ENCODE measurements around the gene ABHD16A.
A peak's percentile ranks its signal among the peaks of the same experiment; 100 is the strongest.

ABHD16A gene

DNA sequence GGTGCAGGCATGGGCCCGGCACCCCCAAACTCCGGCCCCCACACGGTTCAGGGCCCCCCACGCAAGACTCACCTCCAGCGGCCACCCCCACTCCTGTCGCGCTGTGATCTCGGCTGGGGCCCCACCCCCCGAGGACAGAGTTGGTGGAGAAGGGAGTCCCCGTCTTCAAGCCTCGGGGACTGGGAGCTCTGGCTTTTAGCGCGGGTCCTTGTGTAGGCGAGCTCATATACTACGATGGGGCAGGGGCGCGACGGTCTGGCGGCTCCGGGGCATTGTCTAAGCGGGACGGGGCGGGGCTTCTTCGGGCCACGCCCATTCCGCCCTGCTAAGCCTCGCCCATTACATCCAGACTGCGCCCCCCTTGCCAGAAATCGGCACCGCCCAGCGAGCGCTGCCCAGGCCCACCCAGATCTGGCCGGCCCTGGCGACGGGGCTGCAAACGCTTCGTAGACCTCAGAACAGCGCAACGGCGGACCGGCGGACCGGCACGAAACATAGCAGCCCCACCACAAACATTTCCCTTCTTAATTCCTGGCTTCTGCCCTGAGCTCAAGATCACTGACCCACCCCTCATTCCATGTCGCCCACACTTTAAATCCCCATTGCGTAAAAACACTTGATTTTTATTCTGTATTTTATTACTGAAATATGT lies 27.0 kb upstream of the ABHD16A start:
- TF ChIP-seq ZFX (IDR thresholded peaks at IDR 0.05) (no peak), CTCF (conservative IDR thresholded peaks at IDR 0.05) (no peak)
- peak overlapping the region; percentile 68 for H3K27ac ChIP-seq

DNA sequence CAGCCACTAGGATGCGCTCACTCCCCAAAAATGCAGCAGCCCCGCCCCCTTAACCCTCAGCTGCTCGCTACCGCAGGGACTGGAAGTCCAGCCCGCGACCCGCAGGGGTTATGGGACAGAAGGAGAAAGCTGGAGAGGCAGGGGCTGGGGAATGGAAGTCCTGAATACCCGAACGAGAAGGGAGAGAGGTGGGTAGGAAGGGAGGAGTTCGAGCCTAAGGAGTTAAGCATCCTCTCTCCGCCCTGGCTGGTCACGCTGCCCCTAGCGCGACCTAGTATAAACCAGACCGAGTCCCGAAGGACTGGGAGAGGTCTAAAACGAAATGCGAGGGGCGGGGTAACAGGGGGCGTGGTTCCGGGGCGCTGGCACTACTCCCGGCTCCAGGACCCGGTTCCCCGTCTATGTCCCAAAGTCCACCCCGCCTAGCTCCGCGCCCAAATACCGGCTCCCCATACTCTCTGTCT lies 26.4 kb upstream of the ABHD16A start:
- peak overlapping the region; percentile 68 for H3K27ac ChIP-seq
- TF ChIP-seq ZFX (IDR thresholded peaks at IDR 0.05) = no peak
- TF ChIP-seq CTCF (conservative IDR thresholded peaks at IDR 0.05) = peak; percentile 59

GRCh38 chr6:31728767-31729514 lies 25.8 kb upstream of the ABHD16A start, which contains the start of gene DDAH2:
DDAH2 (minus strand) TSS chr6:31729299; CDS start chr6:31729161, 138 bp downstream.
- TF ChIP-seq ZFX (IDR thresholded peaks at IDR 0.05) (no peak), CTCF (conservative IDR thresholded peaks at IDR 0.05) (peak; percentile 81)
- peak within 1 kb of the TSS; percentile 68 for H3K27ac ChIP-seq

- TF ChIP-seq CTCF (conservative IDR thresholded peaks at IDR 0.05) (no peak), ZFX (IDR thresholded peaks at IDR 0.05) (no peak)
- H3K27ac ChIP-seq = no peak overlapping the region; the same call in 1 of the 2 replicates
These were observed 24.9 kb upstream of the ABHD16A start for GRCh38 chr6:31727717-31728671.

GRCh38 chr6:31727034-31727716 lies 24.1 kb upstream of the ABHD16A start:
- TF ChIP-seq CTCF (conservative IDR thresholded peaks at IDR 0.05) = no peak
- no peak for TF ChIP-seq ZFX (IDR thresholded peaks at IDR 0.05)
- H3K27ac ChIP-seq = no peak overlapping the region

- TF ChIP-seq CTCF (conservative IDR thresholded peaks at IDR 0.05) = no peak
- no peak for TF ChIP-seq ZFX (IDR thresholded peaks at IDR 0.05)
- H3K27ac ChIP-seq = no peak overlapping the region
These were observed 22.6 kb upstream of the ABHD16A start for GRCh38 chr6:31725502-31726350.
